Measurements from ENCODE around the gene RCAN3. TPM values are rescaled to one million over a fixed set of nuclear protein-coding genes. Genes with fewer than 3 reads are reported as not detected.

Gene RCAN3
- total and polyA plus RNA-seq, 2 of the 4 experiments (the other 2 are of a cell fraction) = 4.0 to 5.9 TPM

DNA sequence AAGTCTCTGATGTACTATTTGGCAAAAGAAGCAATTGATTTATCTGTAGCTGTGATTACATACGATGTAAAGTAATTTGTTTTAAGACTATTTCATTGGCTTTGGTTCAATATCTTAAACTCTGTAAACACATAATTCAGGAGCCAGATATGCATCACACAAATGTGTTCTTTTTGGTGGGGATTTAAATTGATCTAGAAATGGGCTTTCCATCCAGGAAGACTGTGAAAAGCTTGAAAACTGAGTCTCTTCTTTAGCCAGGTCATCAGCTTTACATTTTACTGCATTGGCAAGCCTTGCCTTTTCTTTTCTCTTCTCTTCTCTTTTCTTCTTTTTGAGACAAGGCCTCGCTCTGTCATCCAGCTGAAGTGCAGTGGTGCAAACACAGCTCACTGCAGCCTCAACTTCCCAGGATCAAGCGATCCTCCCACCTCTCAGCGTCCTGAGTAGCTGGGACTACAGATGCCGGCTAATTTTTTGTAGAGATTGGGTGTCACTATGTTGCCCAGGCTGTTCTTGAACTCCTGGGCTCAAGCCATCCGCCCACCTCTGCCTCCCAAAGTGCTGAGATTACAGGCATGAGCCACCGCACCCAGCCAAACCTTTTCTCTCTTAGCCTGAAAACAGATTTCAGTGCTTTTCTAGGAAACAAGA, 1.4 kb downstream of the RCAN3 start:
- H3K27me3 ChIP-seq (ENCODE audit: control insufficient read depth, insufficient read depth, low read length) = no peaks in the 10 kb centered on the region
- no peak overlapping the region for H3K4ac ChIP-seq (ENCODE audit: low read depth, low read length)
- H3K79me1 ChIP-seq (ENCODE audit: low read depth in 1 of 2, low read length in 2 of 2) = peaks cover 9 to 26% of the 10 kb centered on the region in 2 experiments
- peaks cover 12% of the 10 kb centered on the region; the same call in 1 of the 2 replicates for H3K9me1 ChIP-seq (ENCODE audit: insufficient read depth, low read length)
- H3K36me3 ChIP-seq (ENCODE audit: control insufficient read depth, insufficient read depth, low read length) = no peaks in the 10 kb centered on the region
- no peak overlapping the region for H2BK120ac ChIP-seq (ENCODE audit: low read depth, low read length)
- DNase-seq (no peak), ATAC-seq (ENCODE audit: low read depth) (no peak)
- H2AK9ac ChIP-seq (replicated peaks; ENCODE audit: low read depth, low read length, poor library complexity) = no peak overlapping the region
- no peak overlapping the region for H3K14ac ChIP-seq (replicated peaks; ENCODE audit: low read depth, low read length)
- H4K5ac ChIP-seq (ENCODE audit: low read depth, low read length) = no peak overlapping the region
- no peak overlapping the region for H2BK5ac ChIP-seq (ENCODE audit: low read depth, low read length, poor library complexity, severe bottlenecking)
- no peak overlapping the region for H2AK5ac ChIP-seq (ENCODE audit: low read depth, low read length)
- H3K4me2 ChIP-seq (ENCODE audit: low read depth, low read length) = peak overlapping the region; percentile 11; the same call in 1 of the 2 replicates
- WGBS, 2 experiments (ENCODE audit: extremely low coverage in 2 of 2, insufficient read length in 1 of 2) = no CpG with 5 or more reads among the region's 7 CpGs
- no peak overlapping the region for H2BK20ac ChIP-seq (ENCODE audit: low read depth, low read length)
- H3K23ac ChIP-seq (ENCODE audit: low read depth, low read length) = no peak overlapping the region
- CTCF ChIA-PET = no interaction called here
- H3K56ac ChIP-seq (ENCODE audit: extremely low read depth, insufficient read depth, low read length) = no peak overlapping the region
- H4K8ac ChIP-seq (ENCODE audit: low read depth in 2 of 2, low read length in 2 of 2) = no peak overlapping the region
- no peaks in the 10 kb centered on the region; the same call in 1 of the 2 replicates for H4K20me1 ChIP-seq (ENCODE audit: insufficient read depth, low read length)
- dilution Hi-C loops (cut with HindIII; ENCODE audit: low sequenced_read_pairs, unreplicated experiment) = no loop called here
- POLR2A ChIA-PET (ENCODE audit: unreplicated experiment) = no interaction called here
- TF ChIP-seq MAFK (IDR thresholded peaks at IDR 0.05; ENCODE audit: low read depth, low read length) (no peak), RAD21 (IDR thresholded peaks at IDR 0.05; ENCODE audit: low read length) (no peak), POLR2A (IDR thresholded peaks at IDR 0.05; ENCODE audit: low read depth, low read length) (no peak), NFE2L2 (IDR thresholded peaks at IDR 0.05; ENCODE audit: low read depth, low read length) (no peak), RCOR1 (IDR thresholded peaks at IDR 0.05; ENCODE audit: insufficient replicate concordance, low read length) (no peak), CHD1 (IDR thresholded peaks at IDR 0.05; ENCODE audit: low read depth, low read length) (no peak), SMC3 (IDR thresholded peaks at IDR 0.05; ENCODE audit: low read depth, low read length) (no peak), BHLHE40 (IDR thresholded peaks at IDR 0.05; ENCODE audit: low read depth, low read length) (no peak)
- TF ChIP-seq, protein P1, sequence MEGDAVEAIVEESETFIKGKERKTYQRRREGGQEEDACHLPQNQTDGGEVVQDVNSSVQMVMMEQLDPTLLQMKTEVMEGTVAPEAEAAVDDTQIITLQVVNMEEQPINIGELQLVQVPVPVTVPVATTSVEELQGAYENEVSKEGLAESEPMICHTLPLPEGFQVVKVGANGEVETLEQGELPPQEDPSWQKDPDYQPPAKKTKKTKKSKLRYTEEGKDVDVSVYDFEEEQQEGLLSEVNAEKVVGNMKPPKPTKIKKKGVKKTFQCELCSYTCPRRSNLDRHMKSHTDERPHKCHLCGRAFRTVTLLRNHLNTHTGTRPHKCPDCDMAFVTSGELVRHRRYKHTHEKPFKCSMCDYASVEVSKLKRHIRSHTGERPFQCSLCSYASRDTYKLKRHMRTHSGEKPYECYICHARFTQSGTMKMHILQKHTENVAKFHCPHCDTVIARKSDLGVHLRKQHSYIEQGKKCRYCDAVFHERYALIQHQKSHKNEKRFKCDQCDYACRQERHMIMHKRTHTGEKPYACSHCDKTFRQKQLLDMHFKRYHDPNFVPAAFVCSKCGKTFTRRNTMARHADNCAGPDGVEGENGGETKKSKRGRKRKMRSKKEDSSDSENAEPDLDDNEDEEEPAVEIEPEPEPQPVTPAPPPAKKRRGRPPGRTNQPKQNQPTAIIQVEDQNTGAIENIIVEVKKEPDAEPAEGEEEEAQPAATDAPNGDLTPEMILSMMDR (conservative IDR thresholded peaks at IDR 0.05; ENCODE audit: low read depth, low read length) = no peak
- TF ChIP-seq, protein P2, sequence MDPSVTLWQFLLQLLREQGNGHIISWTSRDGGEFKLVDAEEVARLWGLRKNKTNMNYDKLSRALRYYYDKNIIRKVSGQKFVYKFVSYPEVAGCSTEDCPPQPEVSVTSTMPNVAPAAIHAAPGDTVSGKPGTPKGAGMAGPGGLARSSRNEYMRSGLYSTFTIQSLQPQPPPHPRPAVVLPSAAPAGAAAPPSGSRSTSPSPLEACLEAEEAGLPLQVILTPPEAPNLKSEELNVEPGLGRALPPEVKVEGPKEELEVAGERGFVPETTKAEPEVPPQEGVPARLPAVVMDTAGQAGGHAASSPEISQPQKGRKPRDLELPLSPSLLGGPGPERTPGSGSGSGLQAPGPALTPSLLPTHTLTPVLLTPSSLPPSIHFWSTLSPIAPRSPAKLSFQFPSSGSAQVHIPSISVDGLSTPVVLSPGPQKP (IDR thresholded peaks at IDR 0.05; ENCODE audit: borderline replicate concordance, low read depth, low read length) = no peak
- in situ Hi-C loops (cut with MboI; ENCODE audit: low sequenced_read_pairs) = no loop called here
- no peaks in the 10 kb centered on the region for H3K4me1 ChIP-seq (ENCODE audit: control insufficient read depth, insufficient read depth, low read length)
- no peak overlapping the region for H2BK15ac ChIP-seq (ENCODE audit: low read depth, low read length)
- no peak overlapping the region for H3K9ac ChIP-seq (ENCODE audit: low read depth, low read length)
- H3K9me3 ChIP-seq (ENCODE audit: control insufficient read depth, insufficient read depth, low read length) = no peaks in the 10 kb centered on the region
- H3K4me3 ChIP-seq (ENCODE audit: insufficient read depth, low read depth, low read length) = no peak overlapping the region
- intact Hi-C loops (cut with micrococcal nuclease) = loop anchor here (2.0 to 10.0 kb wide), 2 partner anchors 87 to 111 kb away; no protein-coding TSS in a partner anchor
- H2AFZ ChIP-seq (replicated peaks; ENCODE audit: low read length, poor library complexity) = no peak overlapping the region
- no peak overlapping the region for H3K27ac ChIP-seq (ENCODE audit: insufficient read depth, low read length)
- no peak overlapping the region for H3K18ac ChIP-seq (ENCODE audit: low read depth, low read length)
- no TSS peak for BruUV-seq (replicated peaks)
- H4K91ac ChIP-seq (ENCODE audit: insufficient read depth, low read depth, low read length) = no peak overlapping the region

All from IMR-90 (cell line).